Bronchial epithelial cell (primary cell): ENCODE measurements around the gene CSF3. TPM values are rescaled to one million over a fixed set of nuclear protein-coding genes. Genes with fewer than 3 reads are reported as not detected.

Experiments used
- DNase-seq: peaks from one replicate; pipeline ENCODE4 v3.0.0-alpha.2; 2010; ENCODE audit warnings: low read depth
- FAIRE-seq: peaks from 2 replicates; lab custom pipeline; 2011; peaks lifted over from hg19 to GRCh38; lab: Jason Lieb, UNC
- H3K27me3 ChIP-seq: 2 replicates; pipeline ENCODE4 v1.5.1; 2011; ENCODE audit warnings: low read length; ENCODE audit not compliant: control insufficient read depth, insufficient read depth
- H3K36me3 ChIP-seq: 2 replicates; pipeline ENCODE4 v1.5.1; 2011; ENCODE audit warnings: low read length; ENCODE audit not compliant: control insufficient read depth, insufficient read depth
- H3K4me3 ChIP-seq: 2 replicates; pipeline ENCODE4 v1.5.1; 2011; ENCODE audit warnings: mild to moderate bottlenecking, low read depth, low read length, control low read depth
- CTCF ChIP-seq: IDR thresholded peaks from 2 replicates; pipeline ENCODE4 v1.5.1; 2011; ENCODE audit warnings: mild to moderate bottlenecking, moderate library complexity, low read length, control low read depth, inconsistent platforms; ENCODE audit not compliant: insufficient read depth, severe bottlenecking
- total RNA-seq: library from RNA; depleted of rRNA; stranded (reverse); fragments of >200 nt; gene quantifications from 2 replicates; pipeline ENCODE4 v1.2.1, GENCODE V29; 2014

CSF3 gene
- total RNA-seq, 1 donor from 2014 or later, result under 0.01 TPM

- no peaks in the 10 kb centered on the region for H3K36me3 ChIP-seq
- H3K4me3 ChIP-seq, result no peak overlapping the region
- peaks cover 2% of the 10 kb centered on the region for H3K27me3 ChIP-seq
- FAIRE-seq (no peak), DNase-seq (no peak)
- TF ChIP-seq CTCF, result no peak
Measured at GRCh38 chr17:40058186-40058784, 43.0 kb downstream of the CSF3 start.

- no peak for FAIRE-seq
Measured at GRCh38 chr17:40058865-40059264, 43.6 kb downstream of the CSF3 start.

GRCh38 chr17:40059729-40060475 lies 44.7 kb downstream of the CSF3 start:
- H3K36me3 ChIP-seq, result no peaks in the 10 kb centered on the region
- no peak overlapping the region for H3K4me3 ChIP-seq
- DNase-seq (no peak), FAIRE-seq (no peak)
- TF ChIP-seq CTCF, result no peak
- peaks cover 2% of the 10 kb centered on the region for H3K27me3 ChIP-seq

More at GRCh38 chr17:40058865-40059264, 43.6 kb downstream of the CSF3 start:
- TF ChIP-seq CTCF, result no peak
- H3K27me3 ChIP-seq, result peaks cover 2% of the 10 kb centered on the region
- DNase-seq, result no peak
- H3K36me3 ChIP-seq, result no peaks in the 10 kb centered on the region
- H3K4me3 ChIP-seq, result no peak overlapping the region

GRCh38 chr17:40060887-40061608 lies 45.8 kb downstream of the CSF3 start:
- FAIRE-seq (no peak), DNase-seq (no peak)
- Histone ChIP-seq H3K4me3 (no peak overlapping the region), H3K27me3 (peaks cover 2% of the 10 kb centered on the region), H3K36me3 (no peaks in the 10 kb centered on the region)
- TF ChIP-seq CTCF, result no peak

- Histone ChIP-seq H3K36me3 (no peaks in the 10 kb centered on the region), H3K27me3 (peaks cover 2% of the 10 kb centered on the region), H3K4me3 (no peak overlapping the region)
- DNase-seq, result no peak
- no peak for FAIRE-seq
- no peak for TF ChIP-seq CTCF
Measured at GRCh38 chr17:40061609-40062038, 46.4 kb downstream of the CSF3 start.
